Stomach (tissue), 9 donors: Measurements from ENCODE around the gene NCOA5. TPM values are rescaled to one million over a fixed set of nuclear protein-coding genes. Genes with fewer than 3 reads are reported as not detected.
A peak's percentile ranks its signal among the peaks of the same experiment; 100 is the strongest.

ENCODE experiments used
- DNase-seq, 2 donors: peaks; one replicate each; pipeline versions ENCODE4 v3.0.0 to v3.0.0-alpha.2; 2013 to 2019
- H3K27ac ChIP-seq, 5 donors: fragments of 200-600 bp in 4 of 5; sonication (generic) in 4 of 5; one replicate each; pipeline ENCODE4 v1.5.1; 2013 to 2019; ENCODE audit warnings: mild to moderate bottlenecking in 1 of 5, moderate library complexity in 1 of 5
- H3K27me3 ChIP-seq, 3 donors: fragments of 200-600 bp; sonication (generic); one replicate each; pipeline ENCODE4 v1.5.1; 2017 to 2019; ENCODE audit warnings: mixed run types in 1 of 3
- H3K36me3 ChIP-seq, 4 donors: fragments of 200-600 bp; sonication (generic); 1 replicate in 3 of 4; 2 replicates in 1 of 4; pipeline ENCODE4 v1.5.1; 2016 to 2019
- H3K4me1 ChIP-seq, 4 donors: fragments of 200-600 bp; sonication (generic); one replicate each; pipeline ENCODE4 v1.5.1; 2016 to 2019
- H3K4me3 ChIP-seq, 4 donors: fragments of 200-600 bp; sonication (generic) in 3 of 4; one replicate each; pipeline ENCODE4 v1.5.1; 2016 to 2019; ENCODE audit warnings: mild to moderate bottlenecking in 1 of 4
- H3K9me3 ChIP-seq, 4 donors: fragments of 200-600 bp; sonication (generic); one replicate each; pipeline ENCODE4 v1.5.1; 2016 to 2019
- CTCF ChIP-seq, 7 experiments: fragments of 450-650 bp in 4 of 7; fragments of 200-600 bp in 3 of 7; sonication (generic) in 3 of 7; IDR thresholded peaks; one replicate each; pipeline ENCODE4 v1.5.1; 2016 to 2019; ENCODE audit warnings: antibody characterized with exemption in 7 of 7, control low read depth in 2 of 7, mild to moderate bottlenecking in 1 of 7
- EP300 ChIP-seq: sonication (generic); formaldehyde crosslinking; IDR thresholded peaks from one replicate; pipeline ENCODE4 v1.6.1; 2017; ENCODE audit warnings: antibody characterized with exemption
- POLR2A ChIP-seq, 4 donors: fragments of 450-650 bp; IDR thresholded peaks; one replicate each; pipeline ENCODE4 v1.6.1; 2016; ENCODE audit warnings: antibody characterized with exemption in 4 of 4, control low read depth in 2 of 4, mild to moderate bottlenecking in 1 of 4, moderate library complexity in 1 of 4
- POLR2AphosphoS5 ChIP-seq, 3 donors: sonication (generic); formaldehyde crosslinking; IDR thresholded peaks; one replicate each; pipeline ENCODE4 v1.6.1; 2016; ENCODE audit warnings: antibody characterized with exemption in 3 of 3
- WGBS, 5 donors: extraction: QIAGEN DNeasy Blood & Tissue Kit in 3 of 5; methylation state at CpG; one replicate each; pipeline versions ENCODE4 v1.1.5 to v1.1.7; 2013 to 2018; 5-methylcytosine and 5-hydroxymethylcytosine counted together
- intact Hi-C: fragments of 100-400 bp; cut with DNase I; formaldehyde crosslinking; loops from one replicate; pipeline ENCODE4 v1.15.1; 2023; ENCODE audit warnings: low total_unique reads
- polyA plus RNA-seq, 3 donors: library from polyadenylated mRNA; stranded (reverse); fragments of 200-250 nt; gene quantifications; one replicate each; pipeline ENCODE4 v1.2.3, GENCODE V29; 2013
- total RNA-seq, 5 donors: library from RNA; depleted of rRNA; stranded (reverse); fragments of >200 nt; gene quantifications; one replicate each; pipeline versions ENCODE4 v1.1.0 to v1.2.3, GENCODE V29; 2014 to 2016
- donor health status: healthy with polysubstance abuse.
- donor health status: Bipolar disorder and iron deficiency.
- donor health status: healthy.

NCOA5 gene
- total and polyA plus RNA-seq, 8 donors: 4.3 to 58.9 (median 11.4) TPM

- intact Hi-C loops: no loop called here
- WGBS, 5 donors: 78 to 89% (median 86%) methylated on average over 2 of the region's 2 CpGs
- Histone ChIP-seq H3K4me3 (peak overlapping the region in 1 of 4 donors; percentile 58), H3K9me3 (no peaks in the 10 kb centered on the region), H3K36me3 (peaks cover 8 to 27% (median 25%) of the 10 kb centered on the region in 4 donors), H3K27ac (peak overlapping the region in 4 of 5 donors; percentile 79 to 88 (median 84)), H3K4me1 (peaks cover 0 to 50% (median 36%) of the 10 kb centered on the region in 4 donors), H3K27me3 (no peaks in the 10 kb centered on the region)
- TF ChIP-seq POLR2A (IDR thresholded peaks at IDR 0.05): no peak
- DNase-seq: peak in 1 of 2 donors; percentile 8
Observed at GRCh38 chr20:46119547-46119946, 29.8 kb upstream of the NCOA5 start.

- no peak for TF ChIP-seq POLR2AphosphoS5 (IDR thresholded peaks at IDR 0.05)
- no peak for TF ChIP-seq EP300
- no peak for TF ChIP-seq CTCF (IDR thresholded peaks at IDR 0.05)
- TF ChIP-seq POLR2A (IDR thresholded peaks at IDR 0.05): no peak
- intact Hi-C loops: no loop called here
- H3K4me3 ChIP-seq: peak overlapping the region; percentile 50 to 58 (median 56)
- DNase-seq: peak in 1 of 2 donors; percentile 23
- H3K27ac ChIP-seq: peak overlapping the region; percentile 79 to 88 (median 80)
- 37 to 59% (median 49%) methylated on average over 2 of the region's 2 CpGs for WGBS, 5 donors
- H3K27me3 ChIP-seq: no peaks in the 10 kb centered on the region
- no peaks in the 10 kb centered on the region for H3K9me3 ChIP-seq
- H3K36me3 ChIP-seq: peaks cover 8 to 22% (median 21%) of the 10 kb centered on the region in 4 donors
- H3K4me1 ChIP-seq: peaks cover 0 to 50% (median 36%) of the 10 kb centered on the region in 4 donors
Observed at GRCh38 chr20:46119028-46119546, 29.3 kb upstream of the NCOA5 start.

GRCh38 chr20:46118481-46119020, 28.8 kb upstream of the NCOA5 start:
- 18 to 44% (median 26%) methylated on average over 4 to 15 of the region's 15 CpGs for WGBS, 5 donors
- H3K4me3 ChIP-seq: peak overlapping the region; percentile 50 to 58 (median 56)
- peaks cover 8 to 17% (median 16%) of the 10 kb centered on the region in 4 donors for H3K36me3 ChIP-seq
- H3K4me1 ChIP-seq: peaks cover 0 to 50% (median 36%) of the 10 kb centered on the region in 4 donors
- H3K27me3 ChIP-seq: no peaks in the 10 kb centered on the region
- intact Hi-C loops: no loop called here
- H3K9me3 ChIP-seq: no peaks in the 10 kb centered on the region
- DNase-seq: peak; percentile 28 to 34
- peak overlapping the region; percentile 79 to 88 (median 80) for H3K27ac ChIP-seq
- TF ChIP-seq POLR2AphosphoS5 (IDR thresholded peaks at IDR 0.05) (no peak), POLR2A (IDR thresholded peaks at IDR 0.05) (no peak), CTCF (IDR thresholded peaks at IDR 0.05) (no peak), EP300 (no peak)

GRCh38 chr20:46117704-46118467, 28.1 kb upstream of the NCOA5 start, which contains the start of gene CD40:
CD40 (plus strand) TSS chr20:46118314; CDS start chr20:46118344, 30 bp downstream.
- intact Hi-C loops: no loop called here
- DNase-seq: peak; percentile 72 to 86

More at GRCh38 chr20:46117704-46118467, 28.1 kb upstream of the NCOA5 start, which contains the start of gene CD40:
- H3K9me3 ChIP-seq: no peaks in the 10 kb centered on the region
- H3K36me3 ChIP-seq: peaks cover 6 to 10% (median 9%) of the 10 kb centered on the region in 4 donors
- WGBS, 5 donors: 6 to 19% (median 10%) methylated on average over 33 to 40 of the region's 40 CpGs
- H3K27ac ChIP-seq: peak within 1 kb of the TSS; percentile 79 to 88 (median 80)
- no peaks in the 10 kb centered on the region for H3K27me3 ChIP-seq
- peaks cover 0 to 50% (median 36%) of the 10 kb centered on the region in 4 donors for H3K4me1 ChIP-seq
- H3K4me3 ChIP-seq: peak within 1 kb of the TSS; percentile 50 to 58 (median 56)
- TF ChIP-seq POLR2AphosphoS5 (IDR thresholded peaks at IDR 0.05): peak in 2 of 3 donors; percentile 40 to 42
- no peak for TF ChIP-seq EP300
- TF ChIP-seq POLR2A (IDR thresholded peaks at IDR 0.05): no peak
- no peak for TF ChIP-seq CTCF (IDR thresholded peaks at IDR 0.05)
